GM23338 (cell line): ENCODE results near the gene TBP. TPM values are rescaled to one million over a fixed set of nuclear protein-coding genes. Genes with fewer than 3 reads are reported as not detected.
A peak's percentile ranks its signal among the peaks of the same experiment; 100 is the strongest.

Experiments used
- ATAC-seq: fragments of 200-7000 bp; cut with Tn5 transposase; 3 replicates; pipeline ENCODE4 v1.9.1; 2020
- DNase-seq: peaks from one replicate; pipeline ENCODE4 v3.0.0-alpha.2; 2015; ENCODE audit warnings: low spot score
- H2AFZ ChIP-seq: fragments of 200-600 bp; sonication (generic); 2 replicates; pipeline ENCODE4 v1.8.0; 2016; ENCODE audit warnings: antibody characterized with exemption, mild to moderate bottlenecking, moderate library complexity
- H3F3A ChIP-seq: fragments of 200-600 bp; sonication (generic); replicated peaks from 2 replicates; pipeline ENCODE4 v1.8.0; 2017; ENCODE audit warnings: antibody characterized with exemption, mixed run types, low read depth
- H3K27ac ChIP-seq: fragments of 200-600 bp; sonication (generic); 2 replicates; pipeline ENCODE4 v1.6.1; 2016; ENCODE audit warnings: low read depth
- H3K27me3 ChIP-seq: fragments of 200-600 bp; sonication (generic); 2 replicates; pipeline ENCODE4 v1.8.0; 2016; ENCODE audit warnings: mild to moderate bottlenecking, mixed run types, moderate library complexity; ENCODE audit not compliant: insufficient read depth
- H3K36me3 ChIP-seq: fragments of 200-600 bp; sonication (generic); 2 replicates; pipeline ENCODE4 v1.8.0; 2016; ENCODE audit warnings: mild to moderate bottlenecking; ENCODE audit not compliant: insufficient read depth
- H3K4me1 ChIP-seq: fragments of 200-600 bp; sonication (generic); 2 replicates; pipeline ENCODE4 v1.8.0; 2016; ENCODE audit warnings: mild to moderate bottlenecking, moderate library complexity; ENCODE audit not compliant: insufficient read depth
- H3K4me2 ChIP-seq: fragments of 200-600 bp; sonication (generic); 2 replicates; pipeline ENCODE4 v1.7.1; 2017; ENCODE audit warnings: mixed run types
- H3K4me3 ChIP-seq: fragments of 200-600 bp; sonication (generic); 2 replicates; pipeline ENCODE4 v1.6.1; 2016; ENCODE audit warnings: mixed run types
- H3K79me2 ChIP-seq: fragments of 200-600 bp; sonication (generic); replicated peaks from 2 replicates; pipeline ENCODE4 v1.8.0; 2017; ENCODE audit warnings: mild to moderate bottlenecking; ENCODE audit not compliant: insufficient read depth
- H3K9me2 ChIP-seq: fragments of 200-600 bp; sonication (generic); 2 replicates; pipeline ENCODE4 v1.8.0; 2017; ENCODE audit not compliant: insufficient read depth
- H4K20me1 ChIP-seq: fragments of 200-600 bp; sonication (generic); replicated peaks from 2 replicates; pipeline ENCODE4 v1.8.0; 2017; ENCODE audit warnings: mild to moderate bottlenecking; ENCODE audit not compliant: insufficient read depth
- H3K27ac Mint-ChIP-seq: 2 replicates; pipeline ENCODE4 v1.8.0; 2020; ENCODE audit warnings: inconsistent platforms, mild to moderate bottlenecking, moderate library complexity, mixed read lengths
- H3K27me3 Mint-ChIP-seq: 3 replicates; pipeline ENCODE4 v1.8.0; 2022; ENCODE audit warnings: low read depth, mild to moderate bottlenecking, moderate library complexity, mixed read lengths, inconsistent platforms; ENCODE audit not compliant: insufficient read depth, poor library complexity
- H3K36me3 Mint-ChIP-seq: 3 replicates; pipeline ENCODE4 v1.8.0; 2021; ENCODE audit warnings: low read depth, mild to moderate bottlenecking, inconsistent platforms, moderate library complexity, mixed read lengths
- H3K4me1 Mint-ChIP-seq: 3 replicates; pipeline ENCODE4 v1.8.0; 2020; ENCODE audit warnings: mild to moderate bottlenecking, inconsistent platforms, mixed read lengths
- H3K4me3 Mint-ChIP-seq: 3 replicates; pipeline ENCODE4 v1.8.0; 2021; ENCODE audit warnings: moderate library complexity, mild to moderate bottlenecking, inconsistent platforms, mixed read lengths
- H3K9me3 Mint-ChIP-seq: 3 replicates; pipeline ENCODE4 v1.8.0; 2020; ENCODE audit warnings: moderate library complexity, mild to moderate bottlenecking, inconsistent platforms, mixed read lengths
- CREB1 ChIP-seq: fragments of 250-450 bp; sonication (Bioruptor Pico); IDR thresholded peaks from 2 replicates; pipeline ENCODE4 v1.5.0; 2020; ENCODE audit warnings: low read depth, mild to moderate bottlenecking, moderate library complexity
- ETS1 ChIP-seq: IDR thresholded peaks from 2 replicates; pipeline ENCODE4 v1.6.1; 2016; ENCODE audit warnings: antibody characterized with exemption
- EZH2 ChIP-seq: fragments of 200-600 bp; sonication (generic); IDR thresholded peaks from one replicate; pipeline ENCODE4 v1.8.0; 2017; ENCODE audit warnings: antibody characterized with exemption, mild to moderate bottlenecking, low read depth; ENCODE audit not compliant: unreplicated experiment
- EZH2phosphoT487 ChIP-seq: fragments of 200-600 bp; sonication (generic); IDR thresholded peaks from one replicate; pipeline ENCODE4 v1.8.1; 2018; ENCODE audit warnings: antibody characterized with exemption; ENCODE audit not compliant: unreplicated experiment
- JUNB ChIP-seq: IDR thresholded peaks from one replicate; pipeline ENCODE4 v1.6.1; 2016; ENCODE audit warnings: antibody characterized with exemption; ENCODE audit not compliant: unreplicated experiment
- NANOG ChIP-seq: IDR thresholded peaks from 2 replicates; pipeline ENCODE4 v1.6.1; 2016; ENCODE audit warnings: antibody characterized with exemption, borderline replicate concordance
- REST ChIP-seq: IDR thresholded peaks from one replicate; pipeline ENCODE4 v1.6.1; 2018; ENCODE audit warnings: antibody characterized with exemption; ENCODE audit not compliant: unreplicated experiment
- STAT1 ChIP-seq: IDR thresholded peaks from one replicate; pipeline ENCODE4 v1.6.1; 2016; ENCODE audit warnings: antibody characterized with exemption; ENCODE audit not compliant: unreplicated experiment
- ZNF114 ChIP-seq: fragments of 250-450 bp; sonication (Bioruptor Pico); IDR thresholded peaks from 2 replicates; pipeline ENCODE4 v1.5.0; 2020; ENCODE audit warnings: mild to moderate bottlenecking, moderate library complexity
- ZNF331 ChIP-seq: fragments of 250-450 bp; sonication (Bioruptor Pico); IDR thresholded peaks from 2 replicates; pipeline ENCODE4 v1.5.0; 2020; ENCODE audit warnings: low read depth, mild to moderate bottlenecking, moderate library complexity
- ZNF462 ChIP-seq: fragments of 250-450 bp; sonication (Bioruptor Pico); IDR thresholded peaks from 2 replicates; pipeline ENCODE4 v1.5.0; 2020; ENCODE audit warnings: mild to moderate bottlenecking, moderate library complexity
- polyA plus RNA-seq: library from polyadenylated mRNA; unstranded; fragments of >200 nt; fragmentation: Nextera tagmentation; extraction: Ambion mirVana; gene quantifications from 2 replicates; pipeline ENCODE4 v1.2.1, GENCODE V29; 2016
- total RNA-seq: library from RNA; depleted of rRNA; stranded (reverse); fragments of >200 nt; shearing (Covaris generic); gene quantifications from 2 replicates; pipeline ENCODE4 v1.2.3, GENCODE V29; 2014
- TF ChIP-seq, protein P1 (sequence below), 2 experiments: fragments of 200-600 bp in 1 of 2; sonication (generic) in 1 of 2; conservative IDR thresholded peaks; 2 replicates each; pipeline versions ENCODE4 v1.5.1 to v1.6.1; 2016 to 2017; ENCODE audit warnings: antibody characterized with exemption in 2 of 2, low read depth in 2 of 2, mild to moderate bottlenecking in 2 of 2, moderate library complexity in 1 of 2

TBP gene
- total and polyA plus RNA-seq, 2 experiments from 2014 or later: 30.3 to 36.5 TPM

- TF ChIP-seq, protein P1, sequence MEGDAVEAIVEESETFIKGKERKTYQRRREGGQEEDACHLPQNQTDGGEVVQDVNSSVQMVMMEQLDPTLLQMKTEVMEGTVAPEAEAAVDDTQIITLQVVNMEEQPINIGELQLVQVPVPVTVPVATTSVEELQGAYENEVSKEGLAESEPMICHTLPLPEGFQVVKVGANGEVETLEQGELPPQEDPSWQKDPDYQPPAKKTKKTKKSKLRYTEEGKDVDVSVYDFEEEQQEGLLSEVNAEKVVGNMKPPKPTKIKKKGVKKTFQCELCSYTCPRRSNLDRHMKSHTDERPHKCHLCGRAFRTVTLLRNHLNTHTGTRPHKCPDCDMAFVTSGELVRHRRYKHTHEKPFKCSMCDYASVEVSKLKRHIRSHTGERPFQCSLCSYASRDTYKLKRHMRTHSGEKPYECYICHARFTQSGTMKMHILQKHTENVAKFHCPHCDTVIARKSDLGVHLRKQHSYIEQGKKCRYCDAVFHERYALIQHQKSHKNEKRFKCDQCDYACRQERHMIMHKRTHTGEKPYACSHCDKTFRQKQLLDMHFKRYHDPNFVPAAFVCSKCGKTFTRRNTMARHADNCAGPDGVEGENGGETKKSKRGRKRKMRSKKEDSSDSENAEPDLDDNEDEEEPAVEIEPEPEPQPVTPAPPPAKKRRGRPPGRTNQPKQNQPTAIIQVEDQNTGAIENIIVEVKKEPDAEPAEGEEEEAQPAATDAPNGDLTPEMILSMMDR (conservative IDR thresholded peaks at IDR 0.05; ENCODE audit: low read depth in 2 of 2): no peak
- no peak for TF ChIP-seq ETS1
Measured at GRCh38 chr6:170554796-170555137, 598 bp downstream of the TBP start (continued).

DNA sequence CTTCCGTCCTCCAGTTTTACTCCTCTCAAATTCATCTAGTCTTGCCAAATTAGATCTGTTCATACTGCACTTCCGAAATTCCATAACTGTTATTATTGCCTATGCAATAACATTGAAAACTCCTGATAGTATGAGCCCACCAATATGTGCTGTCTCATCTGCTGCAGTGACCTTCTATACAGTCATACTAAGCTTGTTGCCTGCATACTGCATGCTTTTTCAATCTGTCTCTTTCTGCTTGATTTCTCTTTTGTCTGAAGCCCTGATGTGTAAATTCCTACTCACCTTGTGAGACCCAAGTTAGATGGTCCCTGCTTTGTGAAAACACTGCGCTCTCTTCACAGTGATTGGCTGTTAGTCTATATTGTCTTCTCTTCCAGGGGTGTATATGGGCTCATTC, 1.1 kb downstream of the TBP start:
- H3K4me1 Mint-ChIP-seq: peaks cover 11% of the 10 kb centered on the region
- Histone ChIP-seq H3F3A (no peaks in the 10 kb centered on the region), H3K36me3 (no peaks in the 10 kb centered on the region), H3K9me2 (no peaks in the 10 kb centered on the region), H3K4me3 (peak overlapping the region; percentile 92), H3K4me1 (peaks cover 21% of the 10 kb centered on the region), H3K79me2 (peaks cover 67% of the 10 kb centered on the region), H4K20me1 (peaks cover 13% of the 10 kb centered on the region; the same call in 1 of the 2 replicates), H2AFZ (no peak overlapping the region), H3K27ac (no peak overlapping the region; the same call in 1 of the 2 replicates), H3K4me2 (peak overlapping the region; percentile 97), H3K27me3 (no peaks in the 10 kb centered on the region)
- H3K4me3 Mint-ChIP-seq: no peak overlapping the region
- peaks cover 5% of the 10 kb centered on the region for H3K27me3 Mint-ChIP-seq
- no peak overlapping the region for H3K27ac Mint-ChIP-seq
- ATAC-seq: no peak
- no peak for DNase-seq
- no peaks in the 10 kb centered on the region for H3K9me3 Mint-ChIP-seq
- H3K36me3 Mint-ChIP-seq: peaks cover 26% of the 10 kb centered on the region
- TF ChIP-seq EZH2phosphoT487 (no peak), ZNF114 (CRISPR knock-in tag) (no peak), ZNF462 (CRISPR knock-in tag) (no peak), ETS1 (no peak), EZH2 (no peak), REST (no peak), NANOG (no peak), JUNB (no peak), CREB1 (CRISPR knock-in tag) (no peak), ZNF331 (CRISPR knock-in tag) (no peak), STAT1 (no peak)
